SK-N-SH treated with all-trans-retinoic acid at 6 μM for 48 hours (cell line): ENCODE measurements around the gene DNPH1.

ENCODE experiments used
- ATAC-seq: fragments of 200-7000 bp; cut with Tn5 transposase; 3 replicates; pipeline ENCODE4 v1.9.1; 2020; ENCODE audit warnings: mild to moderate bottlenecking, moderate library complexity
- ARNTL ChIP-seq: fragments of 450-650 bp; formaldehyde crosslinking; IDR thresholded peaks from 2 replicates; pipeline ENCODE4 v1.5.0; 2020; ENCODE audit warnings: low read depth, mild to moderate bottlenecking, moderate library complexity, borderline replicate concordance
- BACH2 ChIP-seq: fragments of 250-450 bp; sonication (Bioruptor Pico); IDR thresholded peaks from 2 replicates; pipeline ENCODE4 v1.9.0; 2021; ENCODE audit warnings: mild to moderate bottlenecking, borderline replicate concordance
- CSDC2 ChIP-seq: fragments of 250-450 bp; sonication (Bioruptor Pico); IDR thresholded peaks from 2 replicates; pipeline ENCODE4 v1.5.0; 2020; ENCODE audit warnings: mild to moderate bottlenecking, moderate library complexity
- ESRRG ChIP-seq: fragments of 250-450 bp; sonication (Bioruptor Pico); IDR thresholded peaks from 2 replicates; pipeline ENCODE4 v1.6.1; 2021; ENCODE audit warnings: mild to moderate bottlenecking
- ISL1 ChIP-seq: fragments of 250-450 bp; sonication (Bioruptor Pico); IDR thresholded peaks from 2 replicates; pipeline ENCODE4 v2.1.2; 2022; ENCODE audit warnings: mild to moderate bottlenecking, moderate library complexity
- OSR1 ChIP-seq: fragments of 250-450 bp; sonication (Bioruptor Pico); IDR thresholded peaks from 2 replicates; pipeline ENCODE4 v1.8.0; 2022; ENCODE audit warnings: moderate library complexity, mild to moderate bottlenecking, inconsistent platforms
- RARB ChIP-seq: fragments of 250-450 bp; sonication (Bioruptor Pico); IDR thresholded peaks from 2 replicates; pipeline ENCODE4 v1.8.0; 2021; ENCODE audit warnings: mild to moderate bottlenecking, moderate library complexity
- SNAI2 ChIP-seq: fragments of 250-450 bp; sonication (Bioruptor Pico); IDR thresholded peaks from 2 replicates; pipeline ENCODE4 v1.5.0; 2020; ENCODE audit warnings: mild to moderate bottlenecking, moderate library complexity
- TOX ChIP-seq: fragments of 250-450 bp; sonication (Bioruptor Pico); IDR thresholded peaks from 2 replicates; pipeline ENCODE4 v1.8.0; 2021; ENCODE audit warnings: mild to moderate bottlenecking, moderate library complexity, borderline replicate concordance
- ZC3H10 ChIP-seq: fragments of 250-450 bp; sonication (Bioruptor Pico); IDR thresholded peaks from 2 replicates; pipeline ENCODE4 v1.5.1; 2021; ENCODE audit warnings: mild to moderate bottlenecking, moderate library complexity
- ZFP3 ChIP-seq: fragments of 250-450 bp; sonication (Bioruptor Pico); IDR thresholded peaks from 2 replicates; pipeline ENCODE4 v1.5.0; 2020; ENCODE audit warnings: mild to moderate bottlenecking, moderate library complexity
- ZNF565 ChIP-seq: fragments of 450-650 bp; formaldehyde crosslinking; conservative IDR thresholded peaks from 2 replicates; pipeline ENCODE4 v1.5.0; 2020; ENCODE audit warnings: low read depth, mild to moderate bottlenecking, moderate library complexity
- ZNF70 ChIP-seq: fragments of 450-650 bp; formaldehyde crosslinking; IDR thresholded peaks from 2 replicates; pipeline ENCODE4 v1.5.0; 2020; ENCODE audit warnings: mild to moderate bottlenecking, moderate library complexity
- ZNF8 ChIP-seq: fragments of 450-650 bp; formaldehyde crosslinking; IDR thresholded peaks from 2 replicates; pipeline ENCODE4 v1.5.0; 2020; ENCODE audit warnings: mild to moderate bottlenecking, moderate library complexity
- TF ChIP-seq, protein P1 (sequence below): fragments of 250-450 bp; sonication (Bioruptor Pico); IDR thresholded peaks from 2 replicates; pipeline ENCODE4 v1.5.1; 2021; ENCODE audit warnings: mild to moderate bottlenecking, moderate library complexity
- TF ChIP-seq, protein P2 (sequence below): fragments of 250-450 bp; sonication (Bioruptor Pico); IDR thresholded peaks from 2 replicates; pipeline ENCODE4 v1.5.0; 2020; ENCODE audit warnings: mild to moderate bottlenecking, moderate library complexity
- TF ChIP-seq, protein P3 (sequence below): fragments of 250-450 bp; sonication (Bioruptor Pico); IDR thresholded peaks from 2 replicates; pipeline ENCODE4 v1.8.0; 2020; ENCODE audit warnings: mild to moderate bottlenecking, moderate library complexity, borderline replicate concordance
- TF ChIP-seq, protein P4 (sequence below): fragments of 250-450 bp; sonication (Bioruptor Pico); IDR thresholded peaks from 2 replicates; pipeline ENCODE4 v1.5.1; 2020; ENCODE audit warnings: low read depth, mild to moderate bottlenecking, moderate library complexity
- TF ChIP-seq, protein P5 (sequence below): fragments of 250-450 bp; sonication (Bioruptor Pico); IDR thresholded peaks from 2 replicates; pipeline ENCODE4 v1.8.0; 2021; ENCODE audit warnings: low read depth, mild to moderate bottlenecking, moderate library complexity, borderline replicate concordance

Gene DNPH1

DNA sequence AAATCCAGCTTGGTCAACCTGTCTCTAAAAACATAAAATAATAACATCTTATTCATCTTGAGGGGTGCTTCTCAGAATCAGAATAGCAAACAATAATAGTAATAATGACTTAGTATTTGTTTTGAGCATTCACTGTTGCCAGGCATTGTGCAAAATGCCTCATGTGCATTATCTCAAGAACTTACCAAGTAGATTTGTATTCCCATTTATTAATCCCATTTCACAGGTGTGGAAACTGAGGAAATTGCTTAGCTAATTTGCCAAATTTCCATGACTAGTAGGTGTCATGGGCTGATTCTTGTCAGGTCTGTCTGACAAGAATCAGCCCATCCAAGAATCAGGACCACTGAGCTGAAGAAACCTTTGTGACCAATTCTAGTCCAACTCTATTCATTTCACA is 19.5 kb upstream of the DNPH1 start:
- ATAC-seq: no peak
- no peak for TF ChIP-seq RARB (CRISPR knock-in tag)
- no peak for TF ChIP-seq ZC3H10 (CRISPR knock-in tag)
- no peak for TF ChIP-seq ESRRG (CRISPR knock-in tag)
- TF ChIP-seq, protein P1, sequence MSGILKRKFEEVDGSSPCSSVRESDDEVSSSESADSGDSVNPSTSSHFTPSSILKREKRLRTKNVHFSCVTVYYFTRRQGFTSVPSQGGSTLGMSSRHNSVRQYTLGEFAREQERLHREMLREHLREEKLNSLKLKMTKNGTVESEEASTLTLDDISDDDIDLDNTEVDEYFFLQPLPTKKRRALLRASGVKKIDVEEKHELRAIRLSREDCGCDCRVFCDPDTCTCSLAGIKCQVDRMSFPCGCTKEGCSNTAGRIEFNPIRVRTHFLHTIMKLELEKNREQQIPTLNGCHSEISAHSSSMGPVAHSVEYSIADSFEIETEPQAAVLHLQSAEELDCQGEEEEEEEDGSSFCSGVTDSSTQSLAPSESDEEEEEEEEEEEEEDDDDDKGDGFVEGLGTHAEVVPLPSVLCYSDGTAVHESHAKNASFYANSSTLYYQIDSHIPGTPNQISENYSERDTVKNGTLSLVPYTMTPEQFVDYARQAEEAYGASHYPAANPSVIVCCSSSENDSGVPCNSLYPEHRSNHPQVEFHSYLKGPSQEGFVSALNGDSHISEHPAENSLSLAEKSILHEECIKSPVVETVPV (CRISPR knock-in tag): no peak
- TF ChIP-seq, protein P2, sequence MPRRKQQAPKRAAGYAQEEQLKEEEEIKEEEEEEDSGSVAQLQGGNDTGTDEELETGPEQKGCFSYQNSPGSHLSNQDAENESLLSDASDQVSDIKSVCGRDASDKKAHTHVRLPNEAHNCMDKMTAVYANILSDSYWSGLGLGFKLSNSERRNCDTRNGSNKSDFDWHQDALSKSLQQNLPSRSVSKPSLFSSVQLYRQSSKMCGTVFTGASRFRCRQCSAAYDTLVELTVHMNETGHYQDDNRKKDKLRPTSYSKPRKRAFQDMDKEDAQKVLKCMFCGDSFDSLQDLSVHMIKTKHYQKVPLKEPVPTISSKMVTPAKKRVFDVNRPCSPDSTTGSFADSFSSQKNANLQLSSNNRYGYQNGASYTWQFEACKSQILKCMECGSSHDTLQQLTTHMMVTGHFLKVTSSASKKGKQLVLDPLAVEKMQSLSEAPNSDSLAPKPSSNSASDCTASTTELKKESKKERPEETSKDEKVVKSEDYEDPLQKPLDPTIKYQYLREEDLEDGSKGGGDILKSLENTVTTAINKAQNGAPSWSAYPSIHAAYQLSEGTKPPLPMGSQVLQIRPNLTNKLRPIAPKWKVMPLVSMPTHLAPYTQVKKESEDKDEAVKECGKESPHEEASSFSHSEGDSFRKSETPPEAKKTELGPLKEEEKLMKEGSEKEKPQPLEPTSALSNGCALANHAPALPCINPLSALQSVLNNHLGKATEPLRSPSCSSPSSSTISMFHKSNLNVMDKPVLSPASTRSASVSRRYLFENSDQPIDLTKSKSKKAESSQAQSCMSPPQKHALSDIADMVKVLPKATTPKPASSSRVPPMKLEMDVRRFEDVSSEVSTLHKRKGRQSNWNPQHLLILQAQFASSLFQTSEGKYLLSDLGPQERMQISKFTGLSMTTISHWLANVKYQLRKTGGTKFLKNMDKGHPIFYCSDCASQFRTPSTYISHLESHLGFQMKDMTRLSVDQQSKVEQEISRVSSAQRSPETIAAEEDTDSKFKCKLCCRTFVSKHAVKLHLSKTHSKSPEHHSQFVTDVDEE: no peak
- TF ChIP-seq, protein P3, sequence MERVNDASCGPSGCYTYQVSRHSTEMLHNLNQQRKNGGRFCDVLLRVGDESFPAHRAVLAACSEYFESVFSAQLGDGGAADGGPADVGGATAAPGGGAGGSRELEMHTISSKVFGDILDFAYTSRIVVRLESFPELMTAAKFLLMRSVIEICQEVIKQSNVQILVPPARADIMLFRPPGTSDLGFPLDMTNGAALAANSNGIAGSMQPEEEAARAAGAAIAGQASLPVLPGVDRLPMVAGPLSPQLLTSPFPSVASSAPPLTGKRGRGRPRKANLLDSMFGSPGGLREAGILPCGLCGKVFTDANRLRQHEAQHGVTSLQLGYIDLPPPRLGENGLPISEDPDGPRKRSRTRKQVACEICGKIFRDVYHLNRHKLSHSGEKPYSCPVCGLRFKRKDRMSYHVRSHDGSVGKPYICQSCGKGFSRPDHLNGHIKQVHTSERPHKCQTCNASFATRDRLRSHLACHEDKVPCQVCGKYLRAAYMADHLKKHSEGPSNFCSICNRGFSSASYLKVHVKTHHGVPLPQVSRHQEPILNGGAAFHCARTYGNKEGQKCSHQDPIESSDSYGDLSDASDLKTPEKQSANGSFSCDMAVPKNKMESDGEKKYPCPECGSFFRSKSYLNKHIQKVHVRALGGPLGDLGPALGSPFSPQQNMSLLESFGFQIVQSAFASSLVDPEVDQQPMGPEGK (CRISPR knock-in tag): no peak
- no peak for TF ChIP-seq SNAI2 (CRISPR knock-in tag)

DNA sequence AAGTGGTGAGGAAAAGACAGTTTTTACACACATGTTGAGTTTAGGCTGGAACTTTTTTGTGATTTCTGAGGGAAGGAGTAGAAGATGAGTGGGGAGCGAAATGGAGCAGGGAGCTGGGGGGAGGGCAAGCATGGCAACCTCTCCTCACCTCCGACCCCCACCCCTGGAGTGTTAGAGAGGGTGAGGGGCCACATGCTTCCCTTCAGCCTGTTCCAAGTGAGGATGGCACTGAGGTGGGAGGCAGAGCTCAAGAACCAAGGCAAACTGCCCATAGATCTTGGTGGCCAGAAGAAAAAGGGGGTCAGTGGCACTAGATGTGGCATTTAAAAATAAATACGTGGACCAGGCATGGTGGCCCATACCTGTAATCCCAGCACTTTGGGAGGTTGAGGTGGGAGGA is 18.8 kb upstream of the DNPH1 start:
- no peak for ATAC-seq
- TF ChIP-seq, protein P4, sequence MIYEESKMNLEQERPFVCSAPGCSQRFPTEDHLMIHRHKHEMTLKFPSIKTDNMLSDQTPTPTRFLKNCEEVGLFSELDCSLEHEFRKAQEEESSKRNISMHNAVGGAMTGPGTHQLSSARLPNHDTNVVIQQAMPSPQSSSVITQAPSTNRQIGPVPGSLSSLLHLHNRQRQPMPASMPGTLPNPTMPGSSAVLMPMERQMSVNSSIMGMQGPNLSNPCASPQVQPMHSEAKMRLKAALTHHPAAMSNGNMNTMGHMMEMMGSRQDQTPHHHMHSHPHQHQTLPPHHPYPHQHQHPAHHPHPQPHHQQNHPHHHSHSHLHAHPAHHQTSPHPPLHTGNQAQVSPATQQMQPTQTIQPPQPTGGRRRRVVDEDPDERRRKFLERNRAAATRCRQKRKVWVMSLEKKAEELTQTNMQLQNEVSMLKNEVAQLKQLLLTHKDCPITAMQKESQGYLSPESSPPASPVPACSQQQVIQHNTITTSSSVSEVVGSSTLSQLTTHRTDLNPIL: no peak
- TF ChIP-seq BACH2: no peak
- no peak for TF ChIP-seq RARB (CRISPR knock-in tag)
- no peak for TF ChIP-seq CSDC2
- no peak for TF ChIP-seq ZFP3 (CRISPR knock-in tag)
- TF ChIP-seq, protein P3 (CRISPR knock-in tag): no peak
- TF ChIP-seq, protein P2: no peak
- TF ChIP-seq ZNF70 (CRISPR knock-in tag): no peak
- TF ChIP-seq ZNF565: no peak
- no peak for TF ChIP-seq ISL1 (CRISPR knock-in tag)
- TF ChIP-seq ZC3H10 (CRISPR knock-in tag): no peak
- TF ChIP-seq OSR1 (CRISPR knock-in tag): no peak
- no peak for TF ChIP-seq ARNTL (CRISPR knock-in tag)
- no peak for TF ChIP-seq TOX (CRISPR knock-in tag)
- TF ChIP-seq, protein P5, sequence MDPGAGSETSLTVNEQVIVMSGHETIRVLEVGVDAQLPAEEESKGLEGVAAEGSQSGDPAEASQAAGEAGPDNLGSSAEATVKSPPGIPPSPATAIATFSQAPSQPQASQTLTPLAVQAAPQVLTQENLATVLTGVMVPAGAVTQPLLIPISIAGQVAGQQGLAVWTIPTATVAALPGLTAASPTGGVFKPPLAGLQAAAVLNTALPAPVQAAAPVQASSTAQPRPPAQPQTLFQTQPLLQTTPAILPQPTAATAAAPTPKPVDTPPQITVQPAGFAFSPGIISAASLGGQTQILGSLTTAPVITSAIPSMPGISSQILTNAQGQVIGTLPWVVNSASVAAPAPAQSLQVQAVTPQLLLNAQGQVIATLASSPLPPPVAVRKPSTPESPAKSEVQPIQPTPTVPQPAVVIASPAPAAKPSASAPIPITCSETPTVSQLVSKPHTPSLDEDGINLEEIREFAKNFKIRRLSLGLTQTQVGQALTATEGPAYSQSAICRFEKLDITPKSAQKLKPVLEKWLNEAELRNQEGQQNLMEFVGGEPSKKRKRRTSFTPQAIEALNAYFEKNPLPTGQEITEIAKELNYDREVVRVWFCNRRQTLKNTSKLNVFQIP (CRISPR knock-in tag): no peak
- TF ChIP-seq ZNF8: no peak
